Immature natural killer cell (primary cell): ENCODE data around the gene CNDP2. TPM values are rescaled to one million over a fixed set of nuclear protein-coding genes. Genes with fewer than 3 reads are reported as not detected.

Experiments
- polyA plus RNA-seq, 3 donors: library from polyadenylated mRNA; unstranded; fragments of 300-500 nt; fragmentation: Illumina TruSeq; gene quantifications; one replicate each; pipeline ENCODE4 v1.2.3, GENCODE V29; 2021

Gene CNDP2
- polyA plus RNA-seq, 3 donors from 2014 or later, result 117 to 187 (median 182) TPM

Other genes starting within 250 kb of the CNDP2 start
- gene CYB5A, start 204.4 kb upstream of the CNDP2 start, polyA plus RNA-seq, result 10 to 100 TPM; 41.3 to 52.4 (median 43.9) TPM
- gene C18orf63, start 180.5 kb upstream of the CNDP2 start, polyA plus RNA-seq, result not detected
- gene DIPK1C, start 39.1 kb upstream of the CNDP2 start, polyA plus RNA-seq, result not detected
- gene CNDP1, start 38.1 kb downstream of the CNDP2 start, polyA plus RNA-seq, result not detected
- gene ZNF407, start 101.5 kb downstream of the CNDP2 start, polyA plus RNA-seq, result 1 to 10 TPM; 1.5 to 4.7 (median 1.5) TPM